HCT116 (cell line): ENCODE data around the gene UNKL. TPM values are rescaled to one million over a fixed set of nuclear protein-coding genes. Genes with fewer than 3 reads are reported as not detected.
A peak's percentile ranks its signal among the peaks of the same experiment; 100 is the strongest.

Experiments used
- ATAC-seq: fragments of 200-7000 bp; cut with Tn5 transposase; 2 replicates; pipeline ENCODE4 v1.9.1; 2020; ENCODE audit warnings: mild to moderate bottlenecking, moderate library complexity
- BruUV-seq: library from RNA; stranded (reverse); fragments of 400-500 nt; replicated peaks from 2 replicates; lab custom pipeline; 2021; lab: Mats Ljungman, UMichigan
- CTCF ChIA-PET: fragments of 300-600 bp; sonication (Branson Sonifier 250); formaldehyde crosslinking; loops from one replicate; lab custom pipeline; 2021; ENCODE audit warnings: antibody characterized with exemption; lab: Charles Lee
- POLR2A ChIA-PET: fragments of 300-600, 350-600 bp; sonication (Branson Sonifier 250); formaldehyde crosslinking; loops from one replicate; lab custom pipeline; 2021; ENCODE audit warnings: antibody characterized with exemption; lab: Charles Lee
- RAD21 ChIA-PET, 2 experiments: fragments of 300-600 bp; sonication (Branson Sonifier 250); formaldehyde crosslinking; loops; one replicate each; lab custom pipeline; 2023; ENCODE audit warnings: low total read pairs in 2 of 2; ENCODE audit not compliant: uncharacterized antibody in 2 of 2, unreplicated experiment in 2 of 2, low non-redundant PET in 1 of 2; lab: Charles Lee
- DNase-seq: peaks from one replicate; pipeline ENCODE4 v3.0.0-alpha.2; 2010; ENCODE audit warnings: low read depth, low spot score
- H2AFZ ChIP-seq: fragments of 200-600 bp; shearing (Covaris generic), sonication (generic); 2 replicates; pipeline ENCODE4 v1.6.1; 2017; ENCODE audit warnings: low read depth, mixed run types, mixed read lengths, antibody characterized with exemption, low read length; ENCODE audit not compliant: poor library complexity, severe bottlenecking
- H3K27ac ChIP-seq: 2 replicates; pipeline ENCODE4 v1.5.1; 2012; ENCODE audit warnings: low read depth, low read length
- H3K27me3 ChIP-seq: fragments of 200-600 bp; sonication (generic); 2 replicates; pipeline ENCODE4 v1.6.1; 2016; ENCODE audit warnings: mixed run types, low read length, mixed read lengths; ENCODE audit not compliant: insufficient read depth
- H3K36me3 ChIP-seq, 2 experiments: fragments of 200-500 bp in 1 of 2; fragments of 200-600 bp in 1 of 2; sonication (Bioruptor generic) in 1 of 2; sonication (generic) in 1 of 2; 2 replicates each; pipeline versions ENCODE4 v1.5.1 to v1.6.1; 2014 to 2016; ENCODE audit warnings: low read length in 2 of 2, inconsistent platforms in 1 of 2, mixed read lengths in 1 of 2, mixed run types in 1 of 2; ENCODE audit not compliant: insufficient read depth in 2 of 2, control insufficient read depth in 1 of 2
- H3K4me1 ChIP-seq, 2 experiments: fragments of 200-600 bp in 1 of 2; sonication (generic) in 1 of 2; 2 replicates each; pipeline versions ENCODE4 v1.5.1 to v1.6.1; 2012 to 2017; ENCODE audit warnings: low read length in 2 of 2, inconsistent platforms in 1 of 2, mild to moderate bottlenecking in 1 of 2, mixed read lengths in 1 of 2, mixed run types in 1 of 2, moderate library complexity in 1 of 2; ENCODE audit not compliant: insufficient read depth in 2 of 2, control insufficient read depth in 1 of 2
- H3K4me2 ChIP-seq: fragments of 200-600 bp; sonication (generic); 2 replicates; pipeline ENCODE4 v1.6.1; 2017; ENCODE audit warnings: mixed run types, low read length, mixed read lengths
- H3K4me3 ChIP-seq, 2 experiments: fragments of 200-600 bp in 1 of 2; sonication (generic) in 1 of 2; replicated peaks in 1 of 2; 2 replicates each; pipeline ENCODE4 v1.5.1; 2011 to 2016; ENCODE audit warnings: low read length in 2 of 2, control low read depth in 1 of 2, low read depth in 1 of 2, mild to moderate bottlenecking in 1 of 2, mixed read lengths in 1 of 2, mixed run types in 1 of 2
- H3K79me2 ChIP-seq: fragments of 200-600 bp; sonication (generic); 2 replicates; pipeline ENCODE4 v1.6.1; 2017; ENCODE audit warnings: mild to moderate bottlenecking, mixed run types, low read length, moderate library complexity, mixed read lengths; ENCODE audit not compliant: insufficient read depth
- H3K9ac ChIP-seq: fragments of 200-600 bp; sonication (generic); 2 replicates; pipeline ENCODE4 v1.6.1; 2016; ENCODE audit warnings: low read length, mixed read lengths
- H3K9me2 ChIP-seq: fragments of 200-600 bp; sonication (generic), shearing (Covaris generic); 2 replicates; pipeline ENCODE4 v1.6.1; 2017; ENCODE audit warnings: mixed run types, mild to moderate bottlenecking, moderate library complexity; ENCODE audit not compliant: insufficient read depth
- H3K9me3 ChIP-seq, 2 experiments: fragments of 200-500 bp in 1 of 2; fragments of 200-600 bp in 1 of 2; sonication (Bioruptor generic) in 1 of 2; sonication (generic) in 1 of 2; 2 replicates each; pipeline ENCODE4 v1.6.1; 2014 to 2017; ENCODE audit warnings: low read length in 2 of 2, mixed read lengths in 2 of 2, inconsistent platforms in 1 of 2, low read depth in 1 of 2, mild to moderate bottlenecking in 1 of 2, mixed run types in 1 of 2, moderate library complexity in 1 of 2; ENCODE audit not compliant: control insufficient read depth in 1 of 2, insufficient read depth in 1 of 2
- H4K20me1 ChIP-seq: fragments of 200-600 bp; sonication (generic), shearing (Covaris generic); 2 replicates; pipeline ENCODE4 v1.6.1; 2017; ENCODE audit warnings: mixed run types, mild to moderate bottlenecking, moderate library complexity; ENCODE audit not compliant: insufficient read depth
- ATF3 ChIP-seq: IDR thresholded peaks from 2 replicates; pipeline ENCODE4 v1.6.1; 2012
- CBX3 ChIP-seq: IDR thresholded peaks from 2 replicates; pipeline ENCODE4 v1.6.1; 2012; ENCODE audit warnings: low read depth
- CEBPB ChIP-seq: IDR thresholded peaks from 2 replicates; pipeline ENCODE4 v1.6.1; 2012; ENCODE audit warnings: low read depth
- CTCF ChIP-seq, 3 experiments: fragments of 200-600 bp in 1 of 3; sonication (generic) in 1 of 3; IDR thresholded peaks in 2 of 3; conservative IDR thresholded peaks in 1 of 3; 2 replicates each; pipeline ENCODE4 v1.5.1; 2012 to 2017; ENCODE audit warnings: low read depth in 2 of 3, low read length in 2 of 3, antibody characterized with exemption in 1 of 3, borderline replicate concordance in 1 of 3, control low read depth in 1 of 3, mild to moderate bottlenecking in 1 of 3, mixed read lengths in 1 of 3, mixed run types in 1 of 3, moderate library complexity in 1 of 3; ENCODE audit not compliant: insufficient read depth in 1 of 3
- EGR1 ChIP-seq: IDR thresholded peaks from 2 replicates; pipeline ENCODE4 v1.6.1; 2012; ENCODE audit warnings: low read depth
- ELF1 ChIP-seq: IDR thresholded peaks from 2 replicates; pipeline ENCODE4 v1.6.1; 2012; ENCODE audit warnings: low read depth, borderline replicate concordance
- EZH2 ChIP-seq: fragments of 200-600 bp; sonication (generic); IDR thresholded peaks from 2 replicates; pipeline ENCODE4 v1.6.1; 2017; ENCODE audit warnings: antibody characterized with exemption, mixed run types
- JUND ChIP-seq: IDR thresholded peaks from 2 replicates; pipeline ENCODE4 v1.6.1; 2012
- POLR2A ChIP-seq: IDR thresholded peaks from 2 replicates; pipeline ENCODE4 v1.7.0; 2011; ENCODE audit warnings: borderline replicate concordance; ENCODE audit not compliant: insufficient read depth, insufficient read length; ENCODE audit errors: extremely low read depth
- POLR2AphosphoS5 ChIP-seq: IDR thresholded peaks from 2 replicates; pipeline ENCODE4 v1.6.1; 2011; ENCODE audit warnings: mild to moderate bottlenecking, low read depth, low read length, moderate library complexity
- REST ChIP-seq: IDR thresholded peaks from 2 replicates; pipeline ENCODE4 v1.6.1; 2012; ENCODE audit warnings: low read depth
- SIN3A ChIP-seq: IDR thresholded peaks from 2 replicates; pipeline ENCODE4 v1.6.1; 2012; ENCODE audit warnings: low read depth
- SP1 ChIP-seq: IDR thresholded peaks from 2 replicates; pipeline ENCODE4 v1.6.1; 2012; ENCODE audit warnings: low read depth
- SRF ChIP-seq: IDR thresholded peaks from 2 replicates; pipeline ENCODE4 v1.6.1; 2012; ENCODE audit warnings: low read depth
- TCF7L2 ChIP-seq: IDR thresholded peaks from 2 replicates; pipeline ENCODE4 v1.7.0; 2011; ENCODE audit warnings: borderline replicate concordance, inconsistent platforms; ENCODE audit not compliant: insufficient read depth, insufficient read length; ENCODE audit errors: extremely low read depth
- YY1 ChIP-seq: IDR thresholded peaks from 2 replicates; pipeline ENCODE4 v1.6.1; 2011; ENCODE audit warnings: low read length, low read depth, moderate library complexity, mild to moderate bottlenecking; ENCODE audit not compliant: insufficient replicate concordance; ENCODE audit errors: extremely low read depth
- ZFX ChIP-seq: fragments of 450-650 bp; IDR thresholded peaks from 2 replicates; pipeline ENCODE4 v1.6.1; 2017
- ZNF274 ChIP-seq: fragments of 200-500 bp; sonication (Bioruptor generic); IDR thresholded peaks from 2 replicates; pipeline ENCODE4 v1.6.1; 2014; ENCODE audit warnings: mild to moderate bottlenecking, low read depth, low read length, inconsistent platforms
- intact Hi-C: fragments of 100-400 bp; cut with micrococcal nuclease; formaldehyde crosslinking; loops from 2 replicates; pipeline ENCODE4 v1.10.0; 2022
- total RNA-seq: library from RNA; stranded (reverse); gene quantifications from one replicate; pipeline ENCODE4 v1.2.1, GENCODE V29; 2021; ENCODE audit not compliant: unreplicated experiment
- TF ChIP-seq, protein P1 (sequence below): IDR thresholded peaks from 2 replicates; pipeline ENCODE4 v1.6.1; 2012
- TF ChIP-seq, protein P2 (sequence below): IDR thresholded peaks from 2 replicates; pipeline ENCODE4 v1.6.1; 2011; ENCODE audit warnings: mild to moderate bottlenecking, low read length, moderate library complexity; ENCODE audit not compliant: insufficient replicate concordance; ENCODE audit errors: extremely low read depth

UNKL gene
- total RNA-seq, 1 experiment from 2014 or later, result 24.9 TPM

- H3K9ac ChIP-seq, result peak overlapping the region; percentile 100
- H2AFZ ChIP-seq, result no peak overlapping the region
- no peaks in the 10 kb centered on the region for H4K20me1 ChIP-seq
- peak overlapping the region in 1 of 2 experiments; percentile 89; a peak in 1 of 4 replicates for H3K4me3 ChIP-seq
- ChIA-PET CTCF (interaction anchor here (1.2 to 1.4 kb wide), 2 partner anchors 12 to 14 kb away, joined by 3 to 4 read pairs; no protein-coding TSS in a partner anchor), RAD21 (no interaction called here), POLR2A (no interaction called here)
- H3K9me2 ChIP-seq, result no peaks in the 10 kb centered on the region
- no peaks in the 10 kb centered on the region for H3K27me3 ChIP-seq
- DNase-seq, result no peak
- intact Hi-C loops, result no loop called here
- no peak for TF ChIP-seq CBX3
- TF ChIP-seq, protein P1, sequence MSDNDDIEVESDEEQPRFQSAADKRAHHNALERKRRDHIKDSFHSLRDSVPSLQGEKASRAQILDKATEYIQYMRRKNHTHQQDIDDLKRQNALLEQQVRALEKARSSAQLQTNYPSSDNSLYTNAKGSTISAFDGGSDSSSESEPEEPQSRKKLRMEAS, result no peak
- TF ChIP-seq ZNF274, result no peak
- no peak for TF ChIP-seq POLR2A
- TF ChIP-seq SP1, result no peak
- TF ChIP-seq ZFX, result no peak
- TF ChIP-seq EZH2, result no peak
- TF ChIP-seq POLR2AphosphoS5, result no peak
- TF ChIP-seq YY1, result no peak
- TF ChIP-seq SRF, result no peak
- no peak for TF ChIP-seq JUND
- TF ChIP-seq ATF3, result no peak
- no peak for TF ChIP-seq TCF7L2
- TF ChIP-seq, protein P2, sequence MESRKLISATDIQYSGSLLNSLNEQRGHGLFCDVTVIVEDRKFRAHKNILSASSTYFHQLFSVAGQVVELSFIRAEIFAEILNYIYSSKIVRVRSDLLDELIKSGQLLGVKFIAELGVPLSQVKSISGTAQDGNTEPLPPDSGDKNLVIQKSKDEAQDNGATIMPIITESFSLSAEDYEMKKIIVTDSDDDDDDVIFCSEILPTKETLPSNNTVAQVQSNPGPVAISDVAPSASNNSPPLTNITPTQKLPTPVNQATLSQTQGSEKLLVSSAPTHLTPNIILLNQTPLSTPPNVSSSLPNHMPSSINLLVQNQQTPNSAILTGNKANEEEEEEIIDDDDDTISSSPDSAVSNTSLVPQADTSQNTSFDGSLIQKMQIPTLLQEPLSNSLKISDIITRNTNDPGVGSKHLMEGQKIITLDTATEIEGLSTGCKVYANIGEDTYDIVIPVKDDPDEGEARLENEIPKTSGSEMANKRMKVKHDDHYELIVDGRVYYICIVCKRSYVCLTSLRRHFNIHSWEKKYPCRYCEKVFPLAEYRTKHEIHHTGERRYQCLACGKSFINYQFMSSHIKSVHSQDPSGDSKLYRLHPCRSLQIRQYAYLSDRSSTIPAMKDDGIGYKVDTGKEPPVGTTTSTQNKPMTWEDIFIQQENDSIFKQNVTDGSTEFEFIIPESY, result no peak
- no peak for TF ChIP-seq EGR1
- no peak for TF ChIP-seq ELF1
- TF ChIP-seq CTCF (IDR thresholded peaks at IDR 0.05 in 2 of 3, conservative IDR thresholded peaks at IDR 0.05 in 1 of 3; ENCODE audit: borderline replicate concordance in 1 of 3, insufficient read depth in 1 of 3, low read depth in 2 of 3, low read length in 2 of 3), result no peak
- no peak for TF ChIP-seq SIN3A
- TF ChIP-seq REST, result no peak
- no peak for TF ChIP-seq CEBPB
- H3K9me3 ChIP-seq, result no peaks in the 10 kb centered on the region
- peaks cover 12 to 19% of the 10 kb centered on the region in 2 experiments for H3K4me1 ChIP-seq
- no peak for ATAC-seq
- H3K79me2 ChIP-seq, result peaks cover 34% of the 10 kb centered on the region
- H3K4me2 ChIP-seq, result peak overlapping the region; percentile 98
- peaks cover 0 to 7% of the 10 kb centered on the region in 2 experiments; a peak in 1 of 4 replicates for H3K36me3 ChIP-seq
- H3K27ac ChIP-seq, result 0 out of 2 replicates have a peak overlapping the region, but pooled peaks have one; percentile 42
- no TSS peak for BruUV-seq
These were observed 37.0 kb downstream of the UNKL start for GRCh38 chr16:1377406-1378010.
